CD14-positive monocyte (primary cell): Measurements from ENCODE around the gene RAB1A. TPM values are rescaled to one million over a fixed set of nuclear protein-coding genes. Genes with fewer than 3 reads are reported as not detected.
"Not testable (repeated sequence)": the region's sequence is repeated elsewhere in the genome, so short reads cannot be mapped to it uniquely, and the experiment has no call there.

ENCODE experiments used
- DNase-seq, 3 donors: peaks; one replicate each; pipeline ENCODE4 v3.0.0-alpha.2; 2011 to 2022
- H2AFZ ChIP-seq: 2 replicates; pipeline ENCODE4 v1.6.0; 2012; ENCODE audit warnings: mild to moderate bottlenecking, low read depth, low read length, inconsistent platforms; ENCODE audit not compliant: insufficient read depth, poor library complexity, severe bottlenecking
- H3K27ac ChIP-seq, 2 donors: 1 replicate in 1 of 2; 2 replicates in 1 of 2; pipeline ENCODE4 v1.5.1; 2012 to 2013; ENCODE audit warnings: low read length in 2 of 2, control low read depth in 1 of 2, inconsistent platforms in 1 of 2, low read depth in 1 of 2, mild to moderate bottlenecking in 1 of 2
- H3K27me3 ChIP-seq, 2 donors: one replicate each; pipeline versions ENCODE4 v1.6.0 to v1.6.1; 2011 to 2013; ENCODE audit warnings: low read length in 2 of 2; ENCODE audit not compliant: control insufficient read depth in 2 of 2, insufficient read depth in 2 of 2
- H3K36me3 ChIP-seq, 2 donors: replicated peaks in 1 of 2; 1 replicate in 1 of 2; 2 replicates in 1 of 2; pipeline versions ENCODE4 v1.5.1 to v1.6.1; 2012 to 2013; ENCODE audit warnings: low read length in 2 of 2, control low read depth in 1 of 2, inconsistent platforms in 1 of 2, mild to moderate bottlenecking in 1 of 2; ENCODE audit not compliant: insufficient read depth in 2 of 2, control insufficient read depth in 1 of 2
- H3K4me1 ChIP-seq, 2 donors: 1 replicate in 1 of 2; 2 replicates in 1 of 2; pipeline versions ENCODE4 v1.5.1 to v1.6.1; 2012 to 2013; ENCODE audit warnings: low read length in 2 of 2, control low read depth in 1 of 2, inconsistent platforms in 1 of 2, mild to moderate bottlenecking in 1 of 2, moderate library complexity in 1 of 2; ENCODE audit not compliant: insufficient read depth in 2 of 2, control insufficient read depth in 1 of 2
- H3K4me2 ChIP-seq: replicated peaks from 2 replicates; pipeline ENCODE3; 2012; ENCODE audit warnings: low read length, moderate library complexity, mild to moderate bottlenecking; ENCODE audit not compliant: poor library complexity, severe bottlenecking; ENCODE audit errors: extremely low read depth
- H3K4me3 ChIP-seq, 3 experiments: fragments of 200-600 bp in 1 of 3; sonication (generic) in 1 of 3; replicated peaks in 1 of 3; 1 replicate in 2 of 3; 2 replicates in 1 of 3; pipeline ENCODE4 v1.5.1; 2011 to 2013; ENCODE audit warnings: low read length in 3 of 3, mild to moderate bottlenecking in 3 of 3, control low read depth in 2 of 3, low read depth in 2 of 3, inconsistent platforms in 1 of 3, moderate library complexity in 1 of 3
- H3K79me2 ChIP-seq: 2 replicates; pipeline ENCODE4 v1.6.0; 2012; ENCODE audit warnings: mild to moderate bottlenecking, control low read depth, inconsistent platforms, low read length, moderate library complexity; ENCODE audit not compliant: insufficient read depth
- H3K9ac ChIP-seq: 2 replicates; pipeline ENCODE4 v1.6.0; 2017; ENCODE audit warnings: low read length, mild to moderate bottlenecking; ENCODE audit not compliant: insufficient read depth, poor library complexity, severe bottlenecking
- H3K9me3 ChIP-seq, 2 donors: replicated peaks in 1 of 2; 1 replicate in 1 of 2; 2 replicates in 1 of 2; pipeline versions ENCODE4 v1.5.1 to v1.6.1; 2012 to 2013; ENCODE audit warnings: low read length in 2 of 2, control low read depth in 1 of 2; ENCODE audit not compliant: control insufficient read depth in 1 of 2, insufficient read depth in 1 of 2
- H4K20me1 ChIP-seq: 2 replicates; pipeline ENCODE4 v1.6.0; 2012; ENCODE audit warnings: mild to moderate bottlenecking, low read length, control low read depth, moderate library complexity; ENCODE audit not compliant: insufficient read depth
- H3K27ac Mint-ChIP-seq, 7 donors: one replicate each; pipeline ENCODE4 v1.8.0; 2020; ENCODE audit warnings: mild to moderate bottlenecking in 7 of 7, mixed read lengths in 7 of 7, moderate library complexity in 6 of 7, inconsistent platforms in 2 of 7
- H3K27me3 Mint-ChIP-seq, 3 donors: one replicate each; pipeline ENCODE4 v1.8.0; 2021 to 2022; ENCODE audit warnings: low read depth in 3 of 3, mild to moderate bottlenecking in 3 of 3, mixed read lengths in 3 of 3, moderate library complexity in 3 of 3, inconsistent platforms in 1 of 3
- H3K36me3 Mint-ChIP-seq, 2 donors: one replicate each; pipeline ENCODE4 v1.8.0; 2020; ENCODE audit warnings: mixed read lengths in 2 of 2, inconsistent platforms in 1 of 2, mild to moderate bottlenecking in 1 of 2
- H3K4me1 Mint-ChIP-seq: one replicate; pipeline ENCODE4 v1.8.0; 2020; ENCODE audit warnings: mild to moderate bottlenecking, mixed read lengths
- H3K4me3 Mint-ChIP-seq, 2 donors: one replicate each; pipeline ENCODE4 v1.8.0; 2020; ENCODE audit warnings: mild to moderate bottlenecking in 2 of 2, mixed read lengths in 2 of 2, moderate library complexity in 1 of 2
- H3K9me3 Mint-ChIP-seq, 7 donors: one replicate each; pipeline ENCODE4 v1.8.0; 2020 to 2022; ENCODE audit warnings: mixed read lengths in 7 of 7, mild to moderate bottlenecking in 6 of 7, moderate library complexity in 6 of 7, inconsistent platforms in 2 of 7
- CTCF ChIP-seq: fragments of 200-600 bp; IDR thresholded peaks from one replicate; pipeline ENCODE4 v1.8.0; 2022; ENCODE audit warnings: antibody characterized with exemption, mild to moderate bottlenecking
- WGBS: methylation state at CpG from one replicate; pipeline ENCODE4 v1.1.5; 2013; ENCODE audit warnings: missing lambda C conversion rate; ENCODE audit not compliant: insufficient coverage; 5-methylcytosine and 5-hydroxymethylcytosine counted together
- intact Hi-C, 2 donors: fragments of 100-400 bp; cut with micrococcal nuclease; formaldehyde crosslinking; loops; one replicate each; pipeline versions ENCODE4 v1.15.0 to v1.15.1; 2023
- polyA plus RNA-seq, 3 donors: library from polyadenylated mRNA; depleted of rRNA in 1 of 3; unstranded in 2 of 3; stranded (reverse) in 1 of 3; fragments of 300-500 nt in 2 of 3; fragments of >200 nt in 1 of 3; fragmentation: Illumina TruSeq in 2 of 3; gene quantifications; 1 replicate in 2 of 3; 2 replicates in 1 of 3; pipeline ENCODE4 v1.2.3, GENCODE V29; 2012 to 2021

RAB1A gene
- polyA plus RNA-seq, 3 donors, result 106 to 124 (median 110) TPM

- Mint-ChIP-seq H3K27ac (no peak overlapping the region), H3K36me3 (no peaks in the 10 kb centered on the region), H3K9me3 (no peaks in the 10 kb centered on the region), H3K27me3 (peaks cover 0 to 2% (median 1%) of the 10 kb centered on the region in 3 donors), H3K4me3 (no peak overlapping the region), H3K4me1 (no peaks in the 10 kb centered on the region)
- intact Hi-C loops, result loop anchor here in 1 of 2 donors (10.0 kb wide), 1 partner anchor 261 kb away; no protein-coding TSS in a partner anchor
- Histone ChIP-seq H3K4me2 (no peak overlapping the region), H3K9ac (no peak overlapping the region), H3K4me1 (no peaks in the 10 kb centered on the region), H3K4me3 (no peak overlapping the region), H3K27me3 (no peaks in the 10 kb centered on the region), H3K36me3 (no peaks in the 10 kb centered on the region), H4K20me1 (no peaks in the 10 kb centered on the region), H2AFZ (no peak overlapping the region), H3K9me3 (no peaks in the 10 kb centered on the region), H3K79me2 (no peaks in the 10 kb centered on the region), H3K27ac (no peak overlapping the region)
- WGBS, result 92% methylated on average over 16 of the region's 23 CpGs
- TF ChIP-seq CTCF, result no peak
- no peak for DNase-seq
Measured at GRCh38 chr2:65175894-65176530, 46.1 kb upstream of the RAB1A start.

DNA sequence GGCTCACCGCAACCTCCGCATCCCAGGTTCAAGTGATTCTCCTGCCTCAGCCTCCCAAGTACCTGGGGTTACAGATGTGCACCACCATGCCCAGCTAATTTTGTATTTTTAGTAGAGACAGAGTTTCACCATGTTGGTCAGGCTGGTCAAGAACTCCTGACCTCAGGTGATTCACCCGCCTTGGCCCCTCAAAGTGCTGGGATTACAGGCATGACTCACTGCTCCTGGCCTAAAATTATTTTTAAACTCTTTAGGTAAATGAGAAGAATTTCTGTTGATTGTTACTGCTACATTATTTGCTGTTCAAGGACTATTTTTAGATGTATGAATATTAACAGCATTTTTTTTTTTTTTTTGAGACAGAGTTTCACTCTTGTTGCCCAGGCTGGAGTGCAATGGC, 44.1 kb upstream of the RAB1A start:
- WGBS, result 100% methylated on average over 3 of the region's 3 CpGs
- H4K20me1 ChIP-seq, result not testable (repeated sequence)

More for the DNA sequence above, 44.1 kb upstream of the RAB1A start:
- not testable (repeated sequence) for H3K27ac Mint-ChIP-seq, H3K4me1 ChIP-seq, H3K36me3 Mint-ChIP-seq, H3K79me2 ChIP-seq, H3K9me3 Mint-ChIP-seq, H3K4me3 Mint-ChIP-seq, DNase-seq, H2AFZ ChIP-seq, H3K27me3 Mint-ChIP-seq, H3K27me3 ChIP-seq, H3K4me3 ChIP-seq, H3K4me1 Mint-ChIP-seq, H3K4me2 ChIP-seq, H3K9ac ChIP-seq, H3K9me3 ChIP-seq, H3K36me3 ChIP-seq, H3K27ac ChIP-seq
- intact Hi-C loops, result loop anchor here in 1 of 2 donors (10.0 kb wide), 1 partner anchor 259 kb away; no protein-coding TSS in a partner anchor
